K562 (cell line): ENCODE results near the gene TMEM135. TPM values are rescaled to one million over a fixed set of nuclear protein-coding genes. Genes with fewer than 3 reads are reported as not detected.

Source experiments
- ARID3A ChIP-seq: IDR thresholded peaks from 2 replicates; pipeline ENCODE4 v1.6.1; 2012; ENCODE audit warnings: low read depth, low read length, improper control_type of control experiment, borderline replicate concordance
- HOMEZ ChIP-seq: fragments of 250-450 bp; sonication (Bioruptor Pico); IDR thresholded peaks from 2 replicates; pipeline ENCODE4 v1.4.0; 2020; ENCODE audit warnings: mild to moderate bottlenecking, moderate library complexity
- PHF21A ChIP-seq: fragments of 450-650 bp; IDR thresholded peaks from 2 replicates; pipeline ENCODE4 v1.6.1; 2017; ENCODE audit warnings: low read depth, borderline replicate concordance
- PKNOX1 ChIP-seq: fragments of 450-650 bp; IDR thresholded peaks from 2 replicates; pipeline ENCODE4 v1.6.1; 2016
- SRSF3 ChIP-seq: fragments of 200-400 bp; formaldehyde crosslinking; IDR thresholded peaks from 2 replicates; pipeline ENCODE4 v1.6.1; 2016; ENCODE audit warnings: mild to moderate bottlenecking, low read length, moderate library complexity; ENCODE audit not compliant: insufficient read depth
- ZC3H8 ChIP-seq: fragments of 450-650 bp; IDR thresholded peaks from 2 replicates; pipeline ENCODE4 v1.6.1; 2017
- ZNF561 ChIP-seq: fragments of 450-650 bp; formaldehyde crosslinking; conservative IDR thresholded peaks from 2 replicates; pipeline ENCODE4 v1.4.0; 2020; ENCODE audit warnings: mild to moderate bottlenecking, moderate library complexity
- polyA plus RNA-seq, 8 experiments: library from polyadenylated mRNA; depleted of rRNA in 4 of 8; stranded (reverse) in 5 of 8; unstranded in 3 of 8; fragments of >200 nt; fragmentation: Nextera tagmentation in 2 of 8; fragmentation: Illumina TruSeq in 1 of 8; extraction: Ambion mirVana in 2 of 8; extraction: Trizol in 1 of 8; gene quantifications; 2 replicates each; pipeline versions ENCODE4 v1.2.1 to v1.2.3, GENCODE V29; 2011 to 2014; ENCODE audit warnings: inconsistent platforms in 1 of 8, missing spikeins in 1 of 8
- total RNA-seq, 7 experiments: library from RNA; depleted of rRNA in 6 of 7; stranded (reverse); fragments of >200 nt in 6 of 7; fragmentation: Illumina TruSeq in 2 of 7; extraction: Trizol in 2 of 7; gene quantifications; 2 replicates each; pipeline versions ENCODE4 v1.2.1 to v1.2.3, GENCODE V29; 2011 to 2021; ENCODE audit warnings: low replicate concordance in 1 of 7

The TMEM135 gene
- total and polyA plus RNA-seq, 9 of the 15 experiments (the other 6 are each of a cell fraction or from before 2014, with no cell fraction given): 17.3 to 53.6 (median 24.9) TPM

- TF ChIP-seq PHF21A (no peak), SRSF3 (no peak), ZNF561 (CRISPR knock-in tag) (no peak), PKNOX1 (no peak), ZC3H8 (no peak), HOMEZ (CRISPR knock-in tag) (no peak), ARID3A (no peak)
- TF ChIP-seq, all 486 proteins: peak for 0
These were observed 45.3 kb downstream of the TMEM135 start (continued) for GRCh38 chr11:87083029-87083428.
